GM23338 (cell line): Measurements from ENCODE around the gene SUSD3. TPM values are rescaled to one million over a fixed set of nuclear protein-coding genes. Genes with fewer than 3 reads are reported as not detected.
A peak's percentile ranks its signal among the peaks of the same experiment; 100 is the strongest.

ENCODE experiments used
- ATAC-seq: fragments of 200-7000 bp; cut with Tn5 transposase; 3 replicates; pipeline ENCODE4 v1.9.1; 2020
- DNase-seq: peaks from one replicate; pipeline ENCODE4 v3.0.0-alpha.2; 2015; ENCODE audit warnings: low spot score
- H2AFZ ChIP-seq: fragments of 200-600 bp; sonication (generic); 2 replicates; pipeline ENCODE4 v1.8.0; 2016; ENCODE audit warnings: antibody characterized with exemption, mild to moderate bottlenecking, moderate library complexity
- H3F3A ChIP-seq: fragments of 200-600 bp; sonication (generic); replicated peaks from 2 replicates; pipeline ENCODE4 v1.8.0; 2017; ENCODE audit warnings: antibody characterized with exemption, mixed run types, low read depth
- H3K27ac ChIP-seq: fragments of 200-600 bp; sonication (generic); 2 replicates; pipeline ENCODE4 v1.6.1; 2016; ENCODE audit warnings: low read depth
- H3K27me3 ChIP-seq: fragments of 200-600 bp; sonication (generic); 2 replicates; pipeline ENCODE4 v1.8.0; 2016; ENCODE audit warnings: mild to moderate bottlenecking, mixed run types, moderate library complexity; ENCODE audit not compliant: insufficient read depth
- H3K36me3 ChIP-seq: fragments of 200-600 bp; sonication (generic); 2 replicates; pipeline ENCODE4 v1.8.0; 2016; ENCODE audit warnings: mild to moderate bottlenecking; ENCODE audit not compliant: insufficient read depth
- H3K4me1 ChIP-seq: fragments of 200-600 bp; sonication (generic); 2 replicates; pipeline ENCODE4 v1.8.0; 2016; ENCODE audit warnings: mild to moderate bottlenecking, moderate library complexity; ENCODE audit not compliant: insufficient read depth
- H3K4me2 ChIP-seq: fragments of 200-600 bp; sonication (generic); 2 replicates; pipeline ENCODE4 v1.7.1; 2017; ENCODE audit warnings: mixed run types
- H3K4me3 ChIP-seq: fragments of 200-600 bp; sonication (generic); 2 replicates; pipeline ENCODE4 v1.6.1; 2016; ENCODE audit warnings: mixed run types
- H3K79me2 ChIP-seq: fragments of 200-600 bp; sonication (generic); replicated peaks from 2 replicates; pipeline ENCODE4 v1.8.0; 2017; ENCODE audit warnings: mild to moderate bottlenecking; ENCODE audit not compliant: insufficient read depth
- H3K9me2 ChIP-seq: fragments of 200-600 bp; sonication (generic); 2 replicates; pipeline ENCODE4 v1.8.0; 2017; ENCODE audit not compliant: insufficient read depth
- H4K20me1 ChIP-seq: fragments of 200-600 bp; sonication (generic); replicated peaks from 2 replicates; pipeline ENCODE4 v1.8.0; 2017; ENCODE audit warnings: mild to moderate bottlenecking; ENCODE audit not compliant: insufficient read depth
- H3K27ac Mint-ChIP-seq: 2 replicates; pipeline ENCODE4 v1.8.0; 2020; ENCODE audit warnings: inconsistent platforms, mild to moderate bottlenecking, moderate library complexity, mixed read lengths
- H3K27me3 Mint-ChIP-seq: 3 replicates; pipeline ENCODE4 v1.8.0; 2022; ENCODE audit warnings: low read depth, mild to moderate bottlenecking, moderate library complexity, mixed read lengths, inconsistent platforms; ENCODE audit not compliant: insufficient read depth, poor library complexity
- H3K36me3 Mint-ChIP-seq: 3 replicates; pipeline ENCODE4 v1.8.0; 2021; ENCODE audit warnings: low read depth, mild to moderate bottlenecking, inconsistent platforms, moderate library complexity, mixed read lengths
- H3K4me1 Mint-ChIP-seq: 3 replicates; pipeline ENCODE4 v1.8.0; 2020; ENCODE audit warnings: mild to moderate bottlenecking, inconsistent platforms, mixed read lengths
- H3K4me3 Mint-ChIP-seq: 3 replicates; pipeline ENCODE4 v1.8.0; 2021; ENCODE audit warnings: moderate library complexity, mild to moderate bottlenecking, inconsistent platforms, mixed read lengths
- H3K9me3 Mint-ChIP-seq: 3 replicates; pipeline ENCODE4 v1.8.0; 2020; ENCODE audit warnings: moderate library complexity, mild to moderate bottlenecking, inconsistent platforms, mixed read lengths
- JUNB ChIP-seq: IDR thresholded peaks from one replicate; pipeline ENCODE4 v1.6.1; 2016; ENCODE audit warnings: antibody characterized with exemption; ENCODE audit not compliant: unreplicated experiment
- NANOG ChIP-seq: IDR thresholded peaks from 2 replicates; pipeline ENCODE4 v1.6.1; 2016; ENCODE audit warnings: antibody characterized with exemption, borderline replicate concordance
- POLR2AphosphoS5 ChIP-seq: IDR thresholded peaks from 2 replicates; pipeline ENCODE4 v1.6.1; 2016; ENCODE audit warnings: antibody characterized with exemption, low read depth
- STAT1 ChIP-seq: IDR thresholded peaks from one replicate; pipeline ENCODE4 v1.6.1; 2016; ENCODE audit warnings: antibody characterized with exemption; ENCODE audit not compliant: unreplicated experiment
- ZNF114 ChIP-seq: fragments of 250-450 bp; sonication (Bioruptor Pico); IDR thresholded peaks from 2 replicates; pipeline ENCODE4 v1.5.0; 2020; ENCODE audit warnings: mild to moderate bottlenecking, moderate library complexity
- polyA plus RNA-seq: library from polyadenylated mRNA; unstranded; fragments of >200 nt; fragmentation: Nextera tagmentation; extraction: Ambion mirVana; gene quantifications from 2 replicates; pipeline ENCODE4 v1.2.1, GENCODE V29; 2016
- total RNA-seq: library from RNA; depleted of rRNA; stranded (reverse); fragments of >200 nt; shearing (Covaris generic); gene quantifications from 2 replicates; pipeline ENCODE4 v1.2.3, GENCODE V29; 2014
- TF ChIP-seq, protein P1 (sequence below): fragments of 250-450 bp; sonication (Bioruptor Pico); IDR thresholded peaks from 2 replicates; pipeline ENCODE4 v1.5.0; 2020; ENCODE audit warnings: mild to moderate bottlenecking, moderate library complexity
- TF ChIP-seq, protein P2 (sequence below), 2 experiments: fragments of 200-600 bp in 1 of 2; sonication (generic) in 1 of 2; conservative IDR thresholded peaks; 2 replicates each; pipeline versions ENCODE4 v1.5.1 to v1.6.1; 2016 to 2017; ENCODE audit warnings: antibody characterized with exemption in 2 of 2, low read depth in 2 of 2, mild to moderate bottlenecking in 2 of 2, moderate library complexity in 1 of 2
- TF ChIP-seq, protein P3 (sequence below): IDR thresholded peaks from 2 replicates; pipeline ENCODE4 v1.6.1; 2016; ENCODE audit warnings: antibody characterized with exemption

The SUSD3 gene
- total and polyA plus RNA-seq, 2 experiments from 2014 or later: 6.9 to 20.1 TPM

DNA sequence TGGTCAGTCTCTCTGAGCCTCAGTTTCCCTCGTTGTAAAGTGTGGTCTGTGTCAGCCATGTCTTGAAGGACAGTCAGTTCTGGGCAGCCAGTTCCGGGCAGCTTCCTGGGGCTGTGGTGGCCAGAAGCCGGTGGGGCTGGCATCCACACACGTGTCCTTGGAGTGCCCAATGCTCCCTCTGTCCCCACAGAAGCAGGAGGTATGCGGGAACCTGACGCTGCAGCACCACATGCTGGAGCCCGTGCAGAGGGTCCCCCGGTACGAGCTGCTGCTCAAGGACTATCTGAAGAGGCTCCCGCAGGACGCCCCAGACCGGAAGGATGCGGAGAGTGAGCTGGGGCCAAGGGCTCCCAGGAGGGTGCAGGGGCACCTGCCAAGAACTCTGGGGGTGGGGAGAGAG is 48.4 kb upstream of the SUSD3 start (continued):
- TF ChIP-seq, protein P1, sequence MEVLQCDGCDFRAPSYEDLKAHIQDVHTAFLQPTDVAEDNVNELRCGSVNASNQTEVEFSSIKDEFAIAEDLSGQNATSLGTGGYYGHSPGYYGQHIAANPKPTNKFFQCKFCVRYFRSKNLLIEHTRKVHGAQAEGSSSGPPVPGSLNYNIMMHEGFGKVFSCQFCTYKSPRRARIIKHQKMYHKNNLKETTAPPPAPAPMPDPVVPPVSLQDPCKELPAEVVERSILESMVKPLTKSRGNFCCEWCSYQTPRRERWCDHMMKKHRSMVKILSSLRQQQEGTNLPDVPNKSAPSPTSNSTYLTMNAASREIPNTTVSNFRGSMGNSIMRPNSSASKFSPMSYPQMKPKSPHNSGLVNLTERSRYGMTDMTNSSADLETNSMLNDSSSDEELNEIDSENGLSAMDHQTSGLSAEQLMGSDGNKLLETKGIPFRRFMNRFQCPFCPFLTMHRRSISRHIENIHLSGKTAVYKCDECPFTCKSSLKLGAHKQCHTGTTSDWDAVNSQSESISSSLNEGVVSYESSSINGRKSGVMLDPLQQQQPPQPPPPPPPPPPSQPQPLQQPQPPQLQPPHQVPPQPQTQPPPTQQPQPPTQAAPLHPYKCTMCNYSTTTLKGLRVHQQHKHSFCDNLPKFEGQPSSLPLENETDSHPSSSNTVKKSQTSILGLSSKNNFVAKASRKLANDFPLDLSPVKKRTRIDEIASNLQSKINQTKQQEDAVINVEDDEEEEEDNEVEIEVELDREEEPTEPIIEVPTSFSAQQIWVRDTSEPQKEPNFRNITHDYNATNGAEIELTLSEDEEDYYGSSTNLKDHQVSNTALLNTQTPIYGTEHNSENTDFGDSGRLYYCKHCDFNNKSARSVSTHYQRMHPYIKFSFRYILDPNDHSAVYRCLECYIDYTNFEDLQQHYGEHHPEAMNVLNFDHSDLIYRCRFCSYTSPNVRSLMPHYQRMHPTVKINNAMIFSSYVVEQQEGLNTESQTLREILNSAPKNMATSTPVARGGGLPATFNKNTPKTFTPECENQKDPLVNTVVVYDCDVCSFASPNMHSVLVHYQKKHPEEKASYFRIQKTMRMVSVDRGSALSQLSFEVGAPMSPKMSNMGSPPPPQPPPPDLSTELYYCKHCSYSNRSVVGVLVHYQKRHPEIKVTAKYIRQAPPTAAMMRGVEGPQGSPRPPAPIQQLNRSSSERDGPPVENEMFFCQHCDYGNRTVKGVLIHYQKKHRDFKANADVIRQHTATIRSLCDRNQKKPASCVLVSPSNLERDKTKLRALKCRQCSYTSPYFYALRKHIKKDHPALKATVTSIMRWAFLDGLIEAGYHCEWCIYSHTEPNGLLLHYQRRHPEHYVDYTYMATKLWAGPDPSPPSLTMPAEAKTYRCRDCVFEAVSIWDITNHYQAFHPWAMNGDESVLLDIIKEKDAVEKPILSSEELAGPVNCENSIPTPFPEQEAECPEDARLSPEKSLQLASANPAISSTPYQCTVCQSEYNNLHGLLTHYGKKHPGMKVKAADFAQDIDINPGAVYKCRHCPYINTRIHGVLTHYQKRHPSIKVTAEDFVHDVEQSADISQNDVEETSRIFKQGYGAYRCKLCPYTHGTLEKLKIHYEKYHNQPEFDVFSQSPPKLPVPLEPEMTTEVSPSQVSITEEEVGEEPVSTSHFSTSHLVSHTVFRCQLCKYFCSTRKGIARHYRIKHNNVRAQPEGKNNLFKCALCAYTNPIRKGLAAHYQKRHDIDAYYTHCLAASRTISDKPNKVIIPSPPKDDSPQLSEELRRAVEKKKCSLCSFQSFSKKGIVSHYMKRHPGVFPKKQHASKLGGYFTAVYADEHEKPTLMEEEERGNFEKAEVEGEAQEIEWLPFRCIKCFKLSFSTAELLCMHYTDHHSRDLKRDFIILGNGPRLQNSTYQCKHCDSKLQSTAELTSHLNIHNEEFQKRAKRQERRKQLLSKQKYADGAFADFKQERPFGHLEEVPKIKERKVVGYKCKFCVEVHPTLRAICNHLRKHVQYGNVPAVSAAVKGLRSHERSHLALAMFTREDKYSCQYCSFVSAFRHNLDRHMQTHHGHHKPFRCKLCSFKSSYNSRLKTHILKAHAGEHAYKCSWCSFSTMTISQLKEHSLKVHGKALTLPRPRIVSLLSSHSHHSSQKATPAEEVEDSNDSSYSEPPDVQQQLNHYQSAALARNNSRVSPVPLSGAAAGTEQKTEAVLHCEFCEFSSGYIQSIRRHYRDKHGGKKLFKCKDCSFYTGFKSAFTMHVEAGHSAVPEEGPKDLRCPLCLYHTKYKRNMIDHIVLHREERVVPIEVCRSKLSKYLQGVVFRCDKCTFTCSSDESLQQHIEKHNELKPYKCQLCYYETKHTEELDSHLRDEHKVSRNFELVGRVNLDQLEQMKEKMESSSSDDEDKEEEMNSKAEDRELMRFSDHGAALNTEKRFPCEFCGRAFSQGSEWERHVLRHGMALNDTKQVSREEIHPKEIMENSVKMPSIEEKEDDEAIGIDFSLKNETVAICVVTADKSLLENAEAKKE (CRISPR knock-in tag): no peak
- no peak for TF ChIP-seq STAT1
- no peak for TF ChIP-seq JUNB
- TF ChIP-seq, protein P2, sequence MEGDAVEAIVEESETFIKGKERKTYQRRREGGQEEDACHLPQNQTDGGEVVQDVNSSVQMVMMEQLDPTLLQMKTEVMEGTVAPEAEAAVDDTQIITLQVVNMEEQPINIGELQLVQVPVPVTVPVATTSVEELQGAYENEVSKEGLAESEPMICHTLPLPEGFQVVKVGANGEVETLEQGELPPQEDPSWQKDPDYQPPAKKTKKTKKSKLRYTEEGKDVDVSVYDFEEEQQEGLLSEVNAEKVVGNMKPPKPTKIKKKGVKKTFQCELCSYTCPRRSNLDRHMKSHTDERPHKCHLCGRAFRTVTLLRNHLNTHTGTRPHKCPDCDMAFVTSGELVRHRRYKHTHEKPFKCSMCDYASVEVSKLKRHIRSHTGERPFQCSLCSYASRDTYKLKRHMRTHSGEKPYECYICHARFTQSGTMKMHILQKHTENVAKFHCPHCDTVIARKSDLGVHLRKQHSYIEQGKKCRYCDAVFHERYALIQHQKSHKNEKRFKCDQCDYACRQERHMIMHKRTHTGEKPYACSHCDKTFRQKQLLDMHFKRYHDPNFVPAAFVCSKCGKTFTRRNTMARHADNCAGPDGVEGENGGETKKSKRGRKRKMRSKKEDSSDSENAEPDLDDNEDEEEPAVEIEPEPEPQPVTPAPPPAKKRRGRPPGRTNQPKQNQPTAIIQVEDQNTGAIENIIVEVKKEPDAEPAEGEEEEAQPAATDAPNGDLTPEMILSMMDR (conservative IDR thresholded peaks at IDR 0.05; ENCODE audit: low read depth in 2 of 2): no peak
- no peak for TF ChIP-seq ZNF114 (CRISPR knock-in tag)

DNA sequence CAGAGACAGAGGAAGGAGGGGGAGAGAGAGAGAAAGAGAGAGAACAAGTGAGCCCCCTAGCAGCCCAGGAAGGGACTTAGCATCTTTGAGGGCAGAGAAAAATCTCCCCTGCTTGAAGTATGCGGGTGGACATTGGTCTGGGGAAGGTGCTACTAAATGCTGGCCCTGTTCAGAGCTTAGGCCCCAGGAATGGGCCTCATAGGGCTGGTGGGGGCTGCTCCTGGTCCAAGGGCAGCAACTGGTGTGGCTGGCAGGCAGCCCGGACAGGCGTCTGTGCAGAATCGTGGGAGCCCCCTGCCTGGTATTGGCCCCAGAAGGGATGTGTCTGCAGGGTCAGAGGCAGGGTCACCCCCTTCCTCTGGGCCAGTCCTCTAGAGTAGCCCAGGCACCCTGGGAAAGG is 47.8 kb upstream of the SUSD3 start:
- H3K4me1 Mint-ChIP-seq: peaks cover 13% of the 10 kb centered on the region; the same call in 2 of the 3 replicates
- H3K36me3 Mint-ChIP-seq: no peaks in the 10 kb centered on the region
- no peak overlapping the region for H3K27ac ChIP-seq
- H3K4me1 ChIP-seq: no peaks in the 10 kb centered on the region; the same call in 1 of the 2 replicates
- H3F3A ChIP-seq: no peaks in the 10 kb centered on the region
- no peaks in the 10 kb centered on the region for H3K9me2 ChIP-seq
- H2AFZ ChIP-seq: no peak overlapping the region
- H3K27ac Mint-ChIP-seq: no peak overlapping the region
- peaks cover 10% of the 10 kb centered on the region for H3K27me3 Mint-ChIP-seq
- ATAC-seq (peak; percentile 47), DNase-seq (no peak)
- H3K4me3 Mint-ChIP-seq: no peak overlapping the region
- no peaks in the 10 kb centered on the region for H4K20me1 ChIP-seq
- H3K9me3 Mint-ChIP-seq: no peaks in the 10 kb centered on the region
- no peaks in the 10 kb centered on the region for H3K79me2 ChIP-seq
- TF ChIP-seq POLR2AphosphoS5 (no peak), NANOG (no peak), ZNF114 (CRISPR knock-in tag) (no peak)
- TF ChIP-seq, protein P3, sequence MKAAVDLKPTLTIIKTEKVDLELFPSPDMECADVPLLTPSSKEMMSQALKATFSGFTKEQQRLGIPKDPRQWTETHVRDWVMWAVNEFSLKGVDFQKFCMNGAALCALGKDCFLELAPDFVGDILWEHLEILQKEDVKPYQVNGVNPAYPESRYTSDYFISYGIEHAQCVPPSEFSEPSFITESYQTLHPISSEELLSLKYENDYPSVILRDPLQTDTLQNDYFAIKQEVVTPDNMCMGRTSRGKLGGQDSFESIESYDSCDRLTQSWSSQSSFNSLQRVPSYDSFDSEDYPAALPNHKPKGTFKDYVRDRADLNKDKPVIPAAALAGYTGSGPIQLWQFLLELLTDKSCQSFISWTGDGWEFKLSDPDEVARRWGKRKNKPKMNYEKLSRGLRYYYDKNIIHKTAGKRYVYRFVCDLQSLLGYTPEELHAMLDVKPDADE: no peak
- TF ChIP-seq, protein P2 (conservative IDR thresholded peaks at IDR 0.05; ENCODE audit: low read depth in 2 of 2): peak in 1 of 2 experiments; percentile 50; a peak in 2 of 4 replicates
- no peaks in the 10 kb centered on the region for H3K27me3 ChIP-seq
- H3K4me2 ChIP-seq: no peak overlapping the region
- no peak overlapping the region for H3K4me3 ChIP-seq
- no peaks in the 10 kb centered on the region for H3K36me3 ChIP-seq
